GM19240 (cell line): ENCODE measurements around the gene BLM.
"Not testable (repeated sequence)": the region's sequence is repeated elsewhere in the genome, so short reads cannot be mapped to it uniquely, and the experiment has no call there.

Experiments
- DNase-seq: peaks from one replicate; pipeline ENCODE4 v3.0.0; 2011; ENCODE audit warnings: low spot score; ENCODE audit not compliant: insufficient read length

BLM gene

GRCh38 chr15:90730290-90730689, 13.1 kb downstream of the BLM start:
- DNase-seq, result no peak

- no peak for DNase-seq
Measured at GRCh38 chr15:90735923-90736322, 18.8 kb downstream of the BLM start.

GRCh38 chr15:90740545-90740944, 23.4 kb downstream of the BLM start:
- not testable (repeated sequence) for DNase-seq

- no peak for DNase-seq
Measured at GRCh38 chr15:90742087-90742486, 24.9 kb downstream of the BLM start.

- no peak for DNase-seq
Measured at GRCh38 chr15:90743407-90743806, 26.3 kb downstream of the BLM start.

- DNase-seq, result no peak
Measured at GRCh38 chr15:90744759-90745402, 27.7 kb downstream of the BLM start.

GRCh38 chr15:90749754-90750153, 32.6 kb downstream of the BLM start:
- DNase-seq, result no peak

- DNase-seq, result no peak
Measured at GRCh38 chr15:90750186-90750585, 33.0 kb downstream of the BLM start.

- DNase-seq, result no peak
Measured at GRCh38 chr15:90751300-90751825, 34.2 kb downstream of the BLM start.

- DNase-seq, result no peak
Measured at GRCh38 chr15:90756916-90757315, 39.8 kb downstream of the BLM start.

GRCh38 chr15:90757461-90757860, 40.3 kb downstream of the BLM start:
- DNase-seq, result no peak

- no peak for DNase-seq
Measured at GRCh38 chr15:90760661-90761232, 43.6 kb downstream of the BLM start.

GRCh38 chr15:90761629-90762028, 44.5 kb downstream of the BLM start:
- DNase-seq, result no peak

GRCh38 chr15:90762109-90762508, 45.0 kb downstream of the BLM start:
- no peak for DNase-seq

GRCh38 chr15:90763366-90764099, 46.4 kb downstream of the BLM start:
- no peak for DNase-seq

- DNase-seq, result no peak
Measured at GRCh38 chr15:90765531-90765930, 48.4 kb downstream of the BLM start.

GRCh38 chr15:90765966-90766365, 48.8 kb downstream of the BLM start:
- DNase-seq, result no peak

GRCh38 chr15:90769375-90769774, 52.2 kb downstream of the BLM start:
- DNase-seq, result no peak

GRCh38 chr15:90773485-90773884, 56.3 kb downstream of the BLM start:
- no peak for DNase-seq

GRCh38 chr15:90774731-90775514, 57.8 kb downstream of the BLM start:
- DNase-seq, result no peak

GRCh38 chr15:90780916-90781315, 63.8 kb downstream of the BLM start:
- no peak for DNase-seq

- DNase-seq, result no peak
Measured at GRCh38 chr15:90782442-90782841, 65.3 kb downstream of the BLM start.
